Measurements from ENCODE around the gene CCDC88B. TPM values are rescaled to one million over a fixed set of nuclear protein-coding genes. Genes with fewer than 3 reads are reported as not detected.

CCDC88B gene
- total and polyA plus RNA-seq, 2 experiments from 2014 or later, result 6.8 to 12.1 TPM

GRCh38 chr11:64403106-64403505 is 63.1 kb downstream of the CCDC88B start (continued):
- TF ChIP-seq CTCF (conservative IDR thresholded peaks at IDR 0.05; ENCODE audit: low read depth in 2 of 2), result no peak

- H3K4me2 ChIP-seq, result no peak overlapping the region
- H3K27me3 ChIP-seq (ENCODE audit: insufficient read depth), result peaks cover 3% of the 10 kb centered on the region; the same call in 1 of the 2 replicates
- no peaks in the 10 kb centered on the region for H3F3A ChIP-seq (replicated peaks; ENCODE audit: low read depth)
- peak overlapping the region; percentile 56 for H2AFZ ChIP-seq
- Mint-ChIP-seq H3K4me3 (no peak overlapping the region), H3K27me3 (ENCODE audit: insufficient read depth, low read depth, poor library complexity) (peaks cover 6% of the 10 kb centered on the region), H3K9me3 (peaks cover 8% of the 10 kb centered on the region; the same call in 2 of the 3 replicates), H3K27ac (no peak overlapping the region), H3K36me3 (ENCODE audit: low read depth) (peaks cover 2% of the 10 kb centered on the region; the same call in 1 of the 3 replicates), H3K4me1 (peaks cover 21% of the 10 kb centered on the region)
- no peak for TF ChIP-seq JUNB (IDR thresholded peaks at IDR 0.05; ENCODE audit: unreplicated experiment)
- no peak for TF ChIP-seq NANOG (IDR thresholded peaks at IDR 0.05; ENCODE audit: borderline replicate concordance)
- no peak for TF ChIP-seq POLR2AphosphoS5 (IDR thresholded peaks at IDR 0.05; ENCODE audit: low read depth)
- no peak for TF ChIP-seq CTCF (conservative IDR thresholded peaks at IDR 0.05; ENCODE audit: low read depth in 2 of 2)
- no peak for TF ChIP-seq EZH2 (IDR thresholded peaks at IDR 0.05; ENCODE audit: low read depth, unreplicated experiment)
- no peak for TF ChIP-seq ETS1 (IDR thresholded peaks at IDR 0.05)
- no peak for TF ChIP-seq ZNF114 (CRISPR knock-in tag; IDR thresholded peaks at IDR 0.05)
- H3K36me3 ChIP-seq (ENCODE audit: insufficient read depth), result no peaks in the 10 kb centered on the region
- H3K79me2 ChIP-seq (replicated peaks; ENCODE audit: insufficient read depth), result no peaks in the 10 kb centered on the region
- no peak overlapping the region for H3K4me3 ChIP-seq
- H3K9me2 ChIP-seq (ENCODE audit: insufficient read depth), result no peaks in the 10 kb centered on the region
- H4K20me1 ChIP-seq (replicated peaks; ENCODE audit: insufficient read depth), result no peaks in the 10 kb centered on the region
- no peak overlapping the region for H3K27ac ChIP-seq (ENCODE audit: low read depth)
- no peak for DNase-seq (ENCODE audit: low spot score)
- peak; percentile 29 for ATAC-seq
- H3K4me1 ChIP-seq (ENCODE audit: insufficient read depth), result peaks cover 5% of the 10 kb centered on the region
Observed at GRCh38 chr11:64406221-64406946, 66.4 kb downstream of the CCDC88B start.

MicroRNAs within 50 kb of the gene (microRNA counts, 767-probe panel; counts per million panel counts)
- not detected for microRNA hsa-miR-1237

Small RNA genes within 50 kb of the gene (microRNA-seq; reads per million reads assigned to microRNA genes)
- not detected for gene MIR1237
- gene MIR7155, result not detected

Small RNA genes within 50 kb of the gene (small RNA-seq; reads per million reads assigned to genes)
- not detected for gene MIR1237 (ENCODE audit: low replicate concordance)
- gene MIR7155 (ENCODE audit: low replicate concordance), result not detected
- not detected for gene RF00019 (ENCODE audit: low replicate concordance)

Other genes starting within 250 kb of the CCDC88B start
- gene MACROD1, start 174.1 kb upstream of the CCDC88B start, total RNA-seq (2014; rRNA removed; shearing (Covaris generic)), result 22.2 and 33.0 TPM in 2 replicates
- gene MACROD1, start 174.1 kb upstream of the CCDC88B start, polyA plus RNA-seq (2016; fragmentation: Nextera tagmentation; extraction: Ambion mirVana), result 51.3 and 51.6 TPM in 2 replicates
- 346 and 351 TPM in 2 replicates for gene STIP1, start 154.0 kb upstream of the CCDC88B start, total RNA-seq (2014; rRNA removed; shearing (Covaris generic))
- gene STIP1, start 154.0 kb upstream of the CCDC88B start, polyA plus RNA-seq (2016; fragmentation: Nextera tagmentation; extraction: Ambion mirVana), result 194 and 213 TPM in 2 replicates
- 0.43 and 1.5 TPM in 2 replicates for gene FERMT3, start 133.5 kb upstream of the CCDC88B start, total RNA-seq (2014; rRNA removed; shearing (Covaris generic))
- gene FERMT3, start 133.5 kb upstream of the CCDC88B start, polyA plus RNA-seq (2016; fragmentation: Nextera tagmentation; extraction: Ambion mirVana), result 1.1 and 1.6 TPM in 2 replicates
- 36.9 and 40.6 TPM in 2 replicates for gene TRPT1, start 114.0 kb upstream of the CCDC88B start, total RNA-seq (2014; rRNA removed; shearing (Covaris generic))
- 52.2 and 55.7 TPM in 2 replicates for gene TRPT1, start 114.0 kb upstream of the CCDC88B start, polyA plus RNA-seq (2016; fragmentation: Nextera tagmentation; extraction: Ambion mirVana)
- gene NUDT22, start 113.9 kb upstream of the CCDC88B start, total RNA-seq (2014; rRNA removed; shearing (Covaris generic)), result 35.1 and 67.0 TPM in 2 replicates
- gene NUDT22, start 113.9 kb upstream of the CCDC88B start, polyA plus RNA-seq (2016; fragmentation: Nextera tagmentation; extraction: Ambion mirVana), result 31.1 and 33.9 TPM in 2 replicates
- 7.7 and 10.5 TPM in 2 replicates for gene DNAJC4, start 109.7 kb upstream of the CCDC88B start, total RNA-seq (2014; rRNA removed; shearing (Covaris generic))
- gene DNAJC4, start 109.7 kb upstream of the CCDC88B start, polyA plus RNA-seq (2016; fragmentation: Nextera tagmentation; extraction: Ambion mirVana), result 31.0 and 34.4 TPM in 2 replicates
- gene VEGFB, start 105.6 kb upstream of the CCDC88B start, total RNA-seq (2014; rRNA removed; shearing (Covaris generic)), result 24.2 and 25.8 TPM in 2 replicates
- gene VEGFB, start 105.6 kb upstream of the CCDC88B start, polyA plus RNA-seq (2016; fragmentation: Nextera tagmentation; extraction: Ambion mirVana), result 20.8 and 24.6 TPM in 2 replicates
- gene FKBP2, start 99.1 kb upstream of the CCDC88B start, total RNA-seq (2014; rRNA removed; shearing (Covaris generic)), result 31.4 and 35.0 TPM in 2 replicates
- 201 and 221 TPM in 2 replicates for gene FKBP2, start 99.1 kb upstream of the CCDC88B start, polyA plus RNA-seq (2016; fragmentation: Nextera tagmentation; extraction: Ambion mirVana)
- gene PPP1R14B, start 93.3 kb upstream of the CCDC88B start, total RNA-seq (2014; rRNA removed; shearing (Covaris generic)), result 283 and 315 TPM in 2 replicates
- gene PPP1R14B, start 93.3 kb upstream of the CCDC88B start, polyA plus RNA-seq (2016; fragmentation: Nextera tagmentation; extraction: Ambion mirVana), result 250 and 418 TPM in 2 replicates
- gene PLCB3, start 88.7 kb upstream of the CCDC88B start, total RNA-seq (2014; rRNA removed; shearing (Covaris generic)), result 89.8 and 103 TPM in 2 replicates
- 28.1 and 30.9 TPM in 2 replicates for gene PLCB3, start 88.7 kb upstream of the CCDC88B start, polyA plus RNA-seq (2016; fragmentation: Nextera tagmentation; extraction: Ambion mirVana)
- gene BAD, start 55.5 kb upstream of the CCDC88B start, total RNA-seq (2014; rRNA removed; shearing (Covaris generic)), result 45.8 and 46.4 TPM in 2 replicates
- 45.5 and 46.3 TPM in 2 replicates for gene BAD, start 55.5 kb upstream of the CCDC88B start, polyA plus RNA-seq (2016; fragmentation: Nextera tagmentation; extraction: Ambion mirVana)
- gene GPR137, start 54.4 kb upstream of the CCDC88B start, total RNA-seq (2014; rRNA removed; shearing (Covaris generic)), result 32.5 and 35.6 TPM in 2 replicates
- 16.3 and 17.7 TPM in 2 replicates for gene GPR137, start 54.4 kb upstream of the CCDC88B start, polyA plus RNA-seq (2016; fragmentation: Nextera tagmentation; extraction: Ambion mirVana)
- gene KCNK4, start 48.9 kb upstream of the CCDC88B start, total RNA-seq (2014; rRNA removed; shearing (Covaris generic)), result 1.0 TPM in 1 of 2 replicates, not detected in the other
- not detected in 2 replicates for gene KCNK4, start 48.9 kb upstream of the CCDC88B start, polyA plus RNA-seq (2016; fragmentation: Nextera tagmentation; extraction: Ambion mirVana)
- gene CATSPERZ, start 39.8 kb upstream of the CCDC88B start, total RNA-seq (2014; rRNA removed; shearing (Covaris generic)), result not detected in 2 replicates
- gene CATSPERZ, start 39.8 kb upstream of the CCDC88B start, polyA plus RNA-seq (2016; fragmentation: Nextera tagmentation; extraction: Ambion mirVana), result 0.99 and 1.8 TPM in 2 replicates
- 50.1 and 55.1 TPM in 2 replicates for gene ESRRA, start 34.7 kb upstream of the CCDC88B start, total RNA-seq (2014; rRNA removed; shearing (Covaris generic))
- 13.7 and 15.7 TPM in 2 replicates for gene ESRRA, start 34.7 kb upstream of the CCDC88B start, polyA plus RNA-seq (2016; fragmentation: Nextera tagmentation; extraction: Ambion mirVana)
- gene TRMT112, start 22.6 kb upstream of the CCDC88B start, total RNA-seq (2014; rRNA removed; shearing (Covaris generic)), result 298 and 349 TPM in 2 replicates
- gene TRMT112, start 22.6 kb upstream of the CCDC88B start, polyA plus RNA-seq (2016; fragmentation: Nextera tagmentation; extraction: Ambion mirVana), result 927 and 1,003 TPM in 2 replicates
- 202 and 212 TPM in 2 replicates for gene PRDX5, start 22.1 kb upstream of the CCDC88B start, total RNA-seq (2014; rRNA removed; shearing (Covaris generic))
- 300 and 312 TPM in 2 replicates for gene PRDX5, start 22.1 kb upstream of the CCDC88B start, polyA plus RNA-seq (2016; fragmentation: Nextera tagmentation; extraction: Ambion mirVana)
- gene RPS6KA4, start 19.0 kb downstream of the CCDC88B start, total RNA-seq (2014; rRNA removed; shearing (Covaris generic)), result 18.6 and 19.9 TPM in 2 replicates
- gene RPS6KA4, start 19.0 kb downstream of the CCDC88B start, polyA plus RNA-seq (2016; fragmentation: Nextera tagmentation; extraction: Ambion mirVana), result 3.5 and 4.1 TPM in 2 replicates
- gene SLC22A11, start 215.7 kb downstream of the CCDC88B start, total RNA-seq (2014; rRNA removed; shearing (Covaris generic)), result not detected in 2 replicates
- gene SLC22A11, start 215.7 kb downstream of the CCDC88B start, polyA plus RNA-seq (2016; fragmentation: Nextera tagmentation; extraction: Ambion mirVana), result not detected in 2 replicates